ENCODE data around the gene HNRNPU. TPM values are rescaled to one million over a fixed set of nuclear protein-coding genes. Genes with fewer than 3 reads are reported as not detected.

Gene HNRNPU
- total and polyA plus RNA-seq, 4 donors, result 45.3 to 233 (median 136) TPM

GRCh38 chr1:244817415-244817894 is 46.9 kb downstream of the HNRNPU start:
- H3K36me3 ChIP-seq (ENCODE audit: control insufficient read depth in 4 of 4, insufficient read depth in 3 of 4, low read depth in 1 of 4, low read length in 3 of 4), result no peaks in the 10 kb centered on the region
- H3K27me3 ChIP-seq (ENCODE audit: control insufficient read depth in 4 of 4, insufficient read depth in 4 of 4, low read length in 3 of 4), result no peaks in the 10 kb centered on the region
- peaks cover 0 to 3% (median 0%) of the 10 kb centered on the region in 4 donors for H3K4me1 ChIP-seq (ENCODE audit: control insufficient read depth in 4 of 4, insufficient read depth in 4 of 4, low read length in 3 of 4)
- TF ChIP-seq SP1 (IDR thresholded peaks at IDR 0.05), result peak; percentile 74
- TF ChIP-seq HNF4A (conservative IDR thresholded peaks at IDR 0.05), result peak; percentile 28 to 79
- peak; percentile 18 for TF ChIP-seq HNF4G (IDR thresholded peaks at IDR 0.05)
- no peak for TF ChIP-seq RXRA (IDR thresholded peaks at IDR 0.05)
- no peaks in the 10 kb centered on the region for H3K9me3 ChIP-seq (ENCODE audit: control insufficient read depth in 4 of 4, low read length in 3 of 4)
- no peak overlapping the region for H3K4me3 ChIP-seq (ENCODE audit: low read depth in 1 of 3, low read length in 3 of 3)
- WGBS, result 78% methylated on average over 12 of the region's 12 CpGs
- H3K9ac ChIP-seq (ENCODE audit: low read depth in 1 of 2, low read length in 2 of 2), result no peak overlapping the region
- no peak for DNase-seq (ENCODE audit: low spot score)
- H3K27ac ChIP-seq (ENCODE audit: low read depth in 1 of 2, low read length in 2 of 2), result no peak overlapping the region

- WGBS, result 59% methylated on average over 15 of the region's 15 CpGs
- H3K36me3 ChIP-seq (ENCODE audit: control insufficient read depth in 4 of 4, insufficient read depth in 3 of 4, low read depth in 1 of 4, low read length in 3 of 4), result no peaks in the 10 kb centered on the region
- no peaks in the 10 kb centered on the region for H3K27me3 ChIP-seq (ENCODE audit: control insufficient read depth in 4 of 4, insufficient read depth in 4 of 4, low read length in 3 of 4)
- no peaks in the 10 kb centered on the region for H3K9me3 ChIP-seq (ENCODE audit: control insufficient read depth in 4 of 4, low read length in 3 of 4)
- H3K9ac ChIP-seq (ENCODE audit: low read depth in 1 of 2, low read length in 2 of 2), result no peak overlapping the region
- no peak for DNase-seq (ENCODE audit: low spot score)
- no peak overlapping the region for H3K4me3 ChIP-seq (ENCODE audit: low read depth in 1 of 3, low read length in 3 of 3)
- H3K27ac ChIP-seq (ENCODE audit: low read depth in 1 of 2, low read length in 2 of 2), result no peak overlapping the region
- TF ChIP-seq EGR1 (IDR thresholded peaks at IDR 0.05; ENCODE audit: low read depth in 2 of 2), result no peak
- TF ChIP-seq GABPA (IDR thresholded peaks at IDR 0.05 in 1 of 2, conservative IDR thresholded peaks at IDR 0.05 in 1 of 2), result no peak
- TF ChIP-seq REST (IDR thresholded peaks at IDR 0.05), result no peak
- TF ChIP-seq CTCF (IDR thresholded peaks at IDR 0.05; ENCODE audit: low read depth, low read length, missing input control), result no peak
- no peak for TF ChIP-seq FOXA1 (IDR thresholded peaks at IDR 0.05)
- TF ChIP-seq TAF1 (conservative IDR thresholded peaks at IDR 0.05), result no peak
- peaks cover 0 to 3% (median 0%) of the 10 kb centered on the region in 4 donors for H3K4me1 ChIP-seq (ENCODE audit: control insufficient read depth in 4 of 4, insufficient read depth in 4 of 4, low read length in 3 of 4)
Observed at GRCh38 chr1:244815600-244816099, 48.7 kb downstream of the HNRNPU start.

- no peak overlapping the region for H3K9ac ChIP-seq (ENCODE audit: low read depth in 1 of 2, low read length in 2 of 2)
- H3K27ac ChIP-seq (ENCODE audit: low read depth in 1 of 2, low read length in 2 of 2), result no peak overlapping the region
- H3K4me1 ChIP-seq (ENCODE audit: control insufficient read depth in 4 of 4, insufficient read depth in 4 of 4, low read length in 3 of 4), result peaks cover 0 to 3% (median 0%) of the 10 kb centered on the region in 4 donors
- H3K27me3 ChIP-seq (ENCODE audit: control insufficient read depth in 4 of 4, insufficient read depth in 4 of 4, low read length in 3 of 4), result no peaks in the 10 kb centered on the region
- no peak for DNase-seq (ENCODE audit: low spot score)
- TF ChIP-seq EGR1 (IDR thresholded peaks at IDR 0.05; ENCODE audit: low read depth in 2 of 2), result no peak
- no peak overlapping the region for H3K4me3 ChIP-seq (ENCODE audit: low read depth in 1 of 3, low read length in 3 of 3)
- WGBS, result 86% methylated on average over 6 of the region's 6 CpGs
- no peaks in the 10 kb centered on the region for H3K9me3 ChIP-seq (ENCODE audit: control insufficient read depth in 4 of 4, low read length in 3 of 4)
- H3K36me3 ChIP-seq (ENCODE audit: control insufficient read depth in 4 of 4, insufficient read depth in 3 of 4, low read depth in 1 of 4, low read length in 3 of 4), result no peaks in the 10 kb centered on the region
Observed at GRCh38 chr1:244813327-244813726, 51.0 kb downstream of the HNRNPU start.

Measured in liver (tissue), 9 donors.